Right lobe of liver (tissue), 4 donors: ENCODE data around the gene ABCC2.

Experiments used
- POLR2A ChIP-seq: fragments of 450-650 bp; IDR thresholded peaks from one replicate; pipeline ENCODE4 v1.6.1; 2017; ENCODE audit warnings: antibody characterized with exemption, mild to moderate bottlenecking
- TF ChIP-seq, protein P1 (sequence below), 4 donors: fragments of 200-600 bp in 3 of 4; fragments of 450-650 bp in 1 of 4; IDR thresholded peaks; one replicate each; pipeline versions ENCODE4 v1.5.1 to v1.8.0; 2016 to 2022; ENCODE audit warnings: antibody characterized with exemption in 4 of 4, mild to moderate bottlenecking in 2 of 4
- donor health status: DM: no; HTN: no; CAD: no.
- donor health status: DM: no; HTN: no; CAD: no.
- donor health status: DM: no; HTN: yes; CAD: no.

GRCh38 chr10:99733366-99733765 lies 49.1 kb upstream of the ABCC2 start:
- no peak for TF ChIP-seq POLR2A
- TF ChIP-seq, protein P1, sequence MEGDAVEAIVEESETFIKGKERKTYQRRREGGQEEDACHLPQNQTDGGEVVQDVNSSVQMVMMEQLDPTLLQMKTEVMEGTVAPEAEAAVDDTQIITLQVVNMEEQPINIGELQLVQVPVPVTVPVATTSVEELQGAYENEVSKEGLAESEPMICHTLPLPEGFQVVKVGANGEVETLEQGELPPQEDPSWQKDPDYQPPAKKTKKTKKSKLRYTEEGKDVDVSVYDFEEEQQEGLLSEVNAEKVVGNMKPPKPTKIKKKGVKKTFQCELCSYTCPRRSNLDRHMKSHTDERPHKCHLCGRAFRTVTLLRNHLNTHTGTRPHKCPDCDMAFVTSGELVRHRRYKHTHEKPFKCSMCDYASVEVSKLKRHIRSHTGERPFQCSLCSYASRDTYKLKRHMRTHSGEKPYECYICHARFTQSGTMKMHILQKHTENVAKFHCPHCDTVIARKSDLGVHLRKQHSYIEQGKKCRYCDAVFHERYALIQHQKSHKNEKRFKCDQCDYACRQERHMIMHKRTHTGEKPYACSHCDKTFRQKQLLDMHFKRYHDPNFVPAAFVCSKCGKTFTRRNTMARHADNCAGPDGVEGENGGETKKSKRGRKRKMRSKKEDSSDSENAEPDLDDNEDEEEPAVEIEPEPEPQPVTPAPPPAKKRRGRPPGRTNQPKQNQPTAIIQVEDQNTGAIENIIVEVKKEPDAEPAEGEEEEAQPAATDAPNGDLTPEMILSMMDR (IDR thresholded peaks at IDR 0.05) = no peak
